Measurements from ENCODE around the gene RPGRIP1L. TPM values are rescaled to one million over a fixed set of nuclear protein-coding genes. Genes with fewer than 3 reads are reported as not detected.

Gene RPGRIP1L
- total RNA-seq, 3 donors from 2014 or later = 3.2 to 7.5 (median 7.5) TPM

GRCh38 chr16:53629607-53630312 lies 73.9 kb downstream of the RPGRIP1L start:
- no peak for DNase-seq (ENCODE audit: low spot score in 2 of 2)
- Histone ChIP-seq H3K4me3 (no peak overlapping the region), H3K27ac (no peak overlapping the region), H3K4me1 (no peaks in the 10 kb centered on the region), H3K9me3 (no peaks in the 10 kb centered on the region), H3K36me3 (no peaks in the 10 kb centered on the region), H3K27me3 (no peaks in the 10 kb centered on the region)
- intact Hi-C loops (cut with DNase I; ENCODE audit: low total_unique reads) = loop anchor here (10.0 kb wide), 1 partner anchor 765 kb away; no protein-coding TSS in a partner anchor
- no peak for TF ChIP-seq CTCF (IDR thresholded peaks at IDR 0.05)
- no peak for TF ChIP-seq POLR2A (IDR thresholded peaks at IDR 0.05)
- no peak for TF ChIP-seq POLR2AphosphoS5 (IDR thresholded peaks at IDR 0.05)

- intact Hi-C loops (cut with DNase I; ENCODE audit: low total_unique reads) = no loop called here
- H3K4me3 ChIP-seq = no peak overlapping the region
- DNase-seq (ENCODE audit: low spot score in 2 of 2) = no peak
Observed at GRCh38 chr16:53629151-53629550, 74.5 kb downstream of the RPGRIP1L start.

GRCh38 chr16:53626811-53627210 lies 76.8 kb downstream of the RPGRIP1L start:
- Histone ChIP-seq H3K27me3 (no peaks in the 10 kb centered on the region), H3K36me3 (no peaks in the 10 kb centered on the region), H3K4me1 (no peaks in the 10 kb centered on the region), H3K9me3 (no peaks in the 10 kb centered on the region), H3K27ac (no peak overlapping the region), H3K4me3 (no peak overlapping the region)
- DNase-seq (ENCODE audit: low spot score in 2 of 2) = no peak
- TF ChIP-seq POLR2AphosphoS5 (IDR thresholded peaks at IDR 0.05) (no peak), CTCF (IDR thresholded peaks at IDR 0.05) (no peak), POLR2A (IDR thresholded peaks at IDR 0.05) (no peak)
- intact Hi-C loops (cut with DNase I; ENCODE audit: low total_unique reads) = no loop called here

More at GRCh38 chr16:53629151-53629550, 74.5 kb downstream of the RPGRIP1L start:
- H3K36me3 ChIP-seq = no peaks in the 10 kb centered on the region
- H3K27ac ChIP-seq = no peak overlapping the region
- TF ChIP-seq CTCF (IDR thresholded peaks at IDR 0.05) = no peak
- TF ChIP-seq POLR2A (IDR thresholded peaks at IDR 0.05) = no peak
- TF ChIP-seq POLR2AphosphoS5 (IDR thresholded peaks at IDR 0.05) = no peak
- no peaks in the 10 kb centered on the region for H3K4me1 ChIP-seq
- no peaks in the 10 kb centered on the region for H3K9me3 ChIP-seq
- no peaks in the 10 kb centered on the region for H3K27me3 ChIP-seq

GRCh38 chr16:53626161-53626560 lies 77.5 kb downstream of the RPGRIP1L start:
- Histone ChIP-seq H3K4me1 (no peaks in the 10 kb centered on the region), H3K27me3 (no peaks in the 10 kb centered on the region), H3K27ac (no peak overlapping the region), H3K4me3 (no peak overlapping the region), H3K36me3 (no peaks in the 10 kb centered on the region), H3K9me3 (no peaks in the 10 kb centered on the region)
- no peak for DNase-seq (ENCODE audit: low spot score in 2 of 2)
- no peak for TF ChIP-seq POLR2A (IDR thresholded peaks at IDR 0.05)
- TF ChIP-seq CTCF (IDR thresholded peaks at IDR 0.05) = no peak
- no peak for TF ChIP-seq POLR2AphosphoS5 (IDR thresholded peaks at IDR 0.05)
- intact Hi-C loops (cut with DNase I; ENCODE audit: low total_unique reads) = no loop called here

GRCh38 chr16:53625221-53625620 lies 78.4 kb downstream of the RPGRIP1L start:
- DNase-seq (ENCODE audit: low spot score in 2 of 2) = no peak
- no peaks in the 10 kb centered on the region for H3K36me3 ChIP-seq
- no peak for TF ChIP-seq POLR2AphosphoS5 (IDR thresholded peaks at IDR 0.05)
- TF ChIP-seq POLR2A (IDR thresholded peaks at IDR 0.05) = no peak
- TF ChIP-seq CTCF (IDR thresholded peaks at IDR 0.05) = no peak
- intact Hi-C loops (cut with DNase I; ENCODE audit: low total_unique reads) = no loop called here
- no peaks in the 10 kb centered on the region for H3K9me3 ChIP-seq
- no peak overlapping the region for H3K27ac ChIP-seq
- H3K4me1 ChIP-seq = no peaks in the 10 kb centered on the region
- H3K27me3 ChIP-seq = no peaks in the 10 kb centered on the region
- H3K4me3 ChIP-seq = no peak overlapping the region
